Body of pancreas (tissue), 4 donors: ENCODE results near the gene ZNF69.

Source experiments
- POLR2A ChIP-seq, 3 donors: fragments of 450-650 bp; IDR thresholded peaks; one replicate each; pipeline ENCODE4 v1.6.1; 2016; ENCODE audit warnings: antibody characterized with exemption in 3 of 3, mild to moderate bottlenecking in 2 of 3
- TF ChIP-seq, protein P1 (sequence below), 7 experiments: fragments of 450-650 bp in 4 of 7; fragments of 200-600 bp in 3 of 7; sonication (generic) in 3 of 7; IDR thresholded peaks; one replicate each; pipeline ENCODE4 v1.5.1; 2016 to 2019; ENCODE audit warnings: antibody characterized with exemption in 7 of 7

DNA sequence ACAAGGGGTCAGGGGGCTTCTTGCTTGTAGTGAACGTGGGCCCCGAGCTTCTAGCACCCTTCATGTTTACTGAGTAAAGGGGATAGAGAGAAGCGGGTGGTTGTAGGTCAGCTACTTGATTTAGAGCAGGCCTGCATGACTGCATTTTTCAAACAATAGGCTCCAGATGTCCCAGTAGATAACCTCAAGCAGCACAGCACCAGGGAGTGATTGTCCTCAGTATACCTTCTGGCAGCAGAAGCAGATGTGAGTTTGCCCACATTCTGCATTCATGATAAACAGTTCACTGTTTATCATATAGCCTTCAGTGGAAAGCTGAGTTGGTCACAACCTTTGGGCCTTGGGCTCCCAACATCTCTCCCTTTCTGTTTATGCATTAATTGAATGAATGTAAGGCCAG is 34.2 kb upstream of the ZNF69 start:
- TF ChIP-seq, protein P1, sequence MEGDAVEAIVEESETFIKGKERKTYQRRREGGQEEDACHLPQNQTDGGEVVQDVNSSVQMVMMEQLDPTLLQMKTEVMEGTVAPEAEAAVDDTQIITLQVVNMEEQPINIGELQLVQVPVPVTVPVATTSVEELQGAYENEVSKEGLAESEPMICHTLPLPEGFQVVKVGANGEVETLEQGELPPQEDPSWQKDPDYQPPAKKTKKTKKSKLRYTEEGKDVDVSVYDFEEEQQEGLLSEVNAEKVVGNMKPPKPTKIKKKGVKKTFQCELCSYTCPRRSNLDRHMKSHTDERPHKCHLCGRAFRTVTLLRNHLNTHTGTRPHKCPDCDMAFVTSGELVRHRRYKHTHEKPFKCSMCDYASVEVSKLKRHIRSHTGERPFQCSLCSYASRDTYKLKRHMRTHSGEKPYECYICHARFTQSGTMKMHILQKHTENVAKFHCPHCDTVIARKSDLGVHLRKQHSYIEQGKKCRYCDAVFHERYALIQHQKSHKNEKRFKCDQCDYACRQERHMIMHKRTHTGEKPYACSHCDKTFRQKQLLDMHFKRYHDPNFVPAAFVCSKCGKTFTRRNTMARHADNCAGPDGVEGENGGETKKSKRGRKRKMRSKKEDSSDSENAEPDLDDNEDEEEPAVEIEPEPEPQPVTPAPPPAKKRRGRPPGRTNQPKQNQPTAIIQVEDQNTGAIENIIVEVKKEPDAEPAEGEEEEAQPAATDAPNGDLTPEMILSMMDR (IDR thresholded peaks at IDR 0.05) = no peak
- TF ChIP-seq POLR2A (IDR thresholded peaks at IDR 0.05) = no peak
